Stimulated activated CD8-positive, alpha-beta memory T cell treated with anti-CD3 and anti-CD28 coated beads, Interleukin-12 subunit alpha, Interleukin-12 subunit beta, amount 100 ng/mL, for 24 hours (primary cell): ENCODE data around the gene FAM177A1.
"Not testable (repeated sequence)": the region's sequence is repeated elsewhere in the genome, so short reads cannot be mapped to it uniquely, and the experiment has no call there.

Experiments
- DNase-seq: peaks from one replicate; pipeline ENCODE4 v3.0.0-alpha.2; 2020; ENCODE audit errors: extremely low read depth

The FAM177A1 gene

GRCh38 chr14:35061113-35061791 is 15.2 kb downstream of the FAM177A1 start:
- DNase-seq = not testable (repeated sequence)

GRCh38 chr14:35065731-35066130 is 19.7 kb downstream of the FAM177A1 start:
- not testable (repeated sequence) for DNase-seq

- no peak for DNase-seq
Measured at GRCh38 chr14:35068238-35069012, 22.4 kb downstream of the FAM177A1 start.

GRCh38 chr14:35072226-35072625 is 26.2 kb downstream of the FAM177A1 start:
- DNase-seq = no peak

DNA sequence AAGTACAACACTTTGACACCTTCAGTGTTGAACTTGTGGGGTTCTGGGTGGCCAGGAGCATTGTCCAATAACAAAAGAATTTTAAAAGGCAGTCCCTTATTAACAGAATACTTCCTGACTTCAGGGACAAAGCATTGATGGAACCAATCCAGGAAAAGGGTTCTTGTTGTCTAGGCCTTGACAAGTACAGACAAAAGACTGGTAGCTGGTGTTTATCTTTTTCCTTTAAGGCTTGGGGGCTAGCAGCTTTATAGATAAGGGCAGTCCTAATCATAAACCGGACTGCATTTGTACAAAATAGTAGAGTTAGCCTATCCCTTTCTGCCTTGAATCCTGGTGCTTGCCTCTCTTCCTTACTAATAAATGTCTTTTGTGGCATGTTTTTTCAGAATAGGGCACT is 27.4 kb downstream of the FAM177A1 start:
- DNase-seq = no peak

- DNase-seq = no peak
Measured at GRCh38 chr14:35078082-35078481, 32.0 kb downstream of the FAM177A1 start.

- DNase-seq = no peak
Measured at GRCh38 chr14:35079742-35080141, 33.7 kb downstream of the FAM177A1 start.

GRCh38 chr14:35083530-35084150 is 37.6 kb downstream of the FAM177A1 start:
- no peak for DNase-seq

DNA sequence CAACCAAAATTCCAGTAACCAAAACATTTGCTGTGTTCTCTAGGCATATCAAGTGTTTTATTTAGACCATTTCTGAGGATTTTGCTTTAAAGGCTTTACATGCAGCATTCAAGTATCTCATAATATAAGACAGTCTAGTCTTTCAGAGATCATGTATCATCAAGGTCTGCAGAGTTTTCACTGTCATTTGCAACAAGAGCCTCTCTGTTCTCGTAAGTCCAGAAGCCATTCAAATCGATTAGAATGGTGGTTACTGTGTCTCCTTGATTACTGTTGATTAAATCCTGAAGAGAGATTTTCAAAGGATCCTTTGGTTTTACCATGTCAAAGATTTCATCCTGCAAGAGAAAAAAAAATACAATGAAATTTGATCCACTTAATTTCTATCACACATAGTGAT is 39.4 kb downstream of the FAM177A1 start:
- no peak for DNase-seq

DNA sequence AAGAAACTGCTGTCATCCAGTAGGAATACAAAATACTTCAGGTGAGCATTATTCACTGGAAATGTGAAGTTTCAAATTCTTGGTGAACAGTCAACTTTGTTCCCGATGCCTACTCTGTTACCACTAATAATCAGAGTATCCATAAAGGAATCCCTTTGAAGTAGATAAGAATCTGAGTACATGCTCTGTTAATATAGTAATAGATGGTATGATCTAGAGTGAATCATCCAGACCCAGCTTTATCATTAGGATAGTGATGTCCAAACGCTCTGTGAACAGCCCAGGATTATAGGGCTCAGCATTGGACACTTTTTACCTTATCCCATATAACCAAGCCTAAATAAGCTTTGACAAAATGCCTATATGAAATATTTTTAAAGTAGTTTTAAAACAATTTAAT is 42.4 kb downstream of the FAM177A1 start:
- no peak for DNase-seq

GRCh38 chr14:35094645-35095044 is 48.6 kb downstream of the FAM177A1 start:
- not testable (repeated sequence) for DNase-seq

GRCh38 chr14:35107866-35108265 is 61.8 kb downstream of the FAM177A1 start:
- DNase-seq = no peak

DNA sequence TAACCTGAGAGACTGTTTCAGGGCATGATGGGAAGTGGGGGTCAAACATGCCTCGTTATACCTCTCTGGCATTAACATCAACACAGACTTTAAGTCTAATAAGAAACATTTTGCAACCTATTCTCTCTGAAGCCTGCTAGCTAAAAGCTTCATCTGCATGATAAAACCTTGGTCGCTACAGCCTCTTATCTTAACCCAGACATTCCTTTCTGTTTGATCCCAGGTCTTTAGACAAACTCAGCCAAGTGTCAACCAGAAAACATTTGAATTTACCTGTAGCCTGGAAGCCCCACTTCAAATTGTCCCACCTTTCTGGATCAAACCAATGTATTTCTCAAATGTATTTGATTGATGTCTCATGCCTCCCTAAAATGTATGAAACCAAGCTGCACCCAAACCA is 66.6 kb downstream of the FAM177A1 start:
- DNase-seq = no peak

GRCh38 chr14:35113308-35113950 is 67.4 kb downstream of the FAM177A1 start:
- DNase-seq = no peak

- DNase-seq = no peak
Measured at GRCh38 chr14:35114036-35114435, 68.0 kb downstream of the FAM177A1 start.

- DNase-seq = no peak
Measured at GRCh38 chr14:35116242-35116641, 70.2 kb downstream of the FAM177A1 start.

DNA sequence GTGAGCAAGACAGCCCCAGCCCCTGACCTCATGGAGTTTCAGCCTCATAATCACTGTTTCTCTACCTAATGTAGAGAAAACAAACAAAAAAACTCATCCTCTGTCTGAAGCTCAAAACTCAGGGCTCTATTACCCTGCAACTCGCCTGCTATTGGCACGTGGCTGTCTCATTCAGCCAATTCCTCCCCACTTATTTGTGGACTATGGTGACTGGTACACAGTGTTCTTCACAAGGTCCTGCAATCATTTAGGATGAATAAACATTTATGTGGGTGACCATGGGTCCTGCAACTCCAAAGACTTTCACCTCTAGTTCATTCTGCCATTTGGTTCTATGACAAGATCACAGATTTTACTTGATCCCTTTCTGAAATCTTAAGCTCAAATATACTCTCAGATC is 71.0 kb downstream of the FAM177A1 start:
- no peak for DNase-seq

GRCh38 chr14:35121026-35121886 is 75.2 kb downstream of the FAM177A1 start:
- no peak for DNase-seq

- DNase-seq = peak; percentile 71
Measured at GRCh38 chr14:35121887-35122695, 76.0 kb downstream of the FAM177A1 start, which contains the start of the genes PPP2R3C and PRORP. TSS of gene PPP2R3C (minus strand) at chr14:35121990. CDS start at chr14:35121959, 31 bp downstream. TSS of gene PRORP (plus strand) at chr14:35122552. CDS start at chr14:35123246, 694 bp downstream.

GRCh38 chr14:35122696-35123387 is 76.8 kb downstream of the FAM177A1 start:
- DNase-seq = no peak
